Gastrocnemius medialis (tissue), 4 donors: Measurements from ENCODE around the gene PSMF1.

Source experiments
- CTCF ChIP-seq, 5 experiments: fragments of 450-650 bp in 3 of 5; fragments of 200-600 bp in 2 of 5; sonication (generic) in 2 of 5; IDR thresholded peaks in 4 of 5; conservative IDR thresholded peaks in 1 of 5; 1 replicate in 4 of 5; 2 replicates in 1 of 5; pipeline ENCODE4 v1.5.1; 2016 to 2019; ENCODE audit warnings: antibody characterized with exemption in 5 of 5, mild to moderate bottlenecking in 3 of 5, moderate library complexity in 3 of 5
- POLR2A ChIP-seq, 2 donors: fragments of 450-650 bp; IDR thresholded peaks; one replicate each; pipeline ENCODE4 v1.6.1; 2017; ENCODE audit warnings: antibody characterized with exemption in 2 of 2, mild to moderate bottlenecking in 2 of 2, moderate library complexity in 2 of 2

DNA sequence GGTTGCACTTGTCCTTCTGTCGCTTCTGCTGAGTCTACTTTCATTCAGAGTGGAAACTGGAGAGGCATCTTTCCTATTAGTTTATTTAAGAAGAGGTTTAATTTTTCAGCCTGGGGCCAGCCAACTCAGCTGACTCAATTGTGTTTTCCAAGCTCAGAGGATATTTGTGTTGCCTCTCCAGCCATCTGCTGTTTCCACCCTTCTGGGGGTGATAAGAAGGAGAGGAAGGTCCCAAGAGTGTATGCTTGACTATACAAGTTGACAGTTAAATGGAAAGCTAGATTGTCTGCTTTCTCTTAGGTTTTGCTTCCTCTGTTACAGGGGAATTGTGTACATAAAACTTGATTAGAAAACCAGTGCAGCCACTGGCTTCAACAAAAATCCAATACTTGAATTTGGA is 3.0 kb downstream of the PSMF1 start:
- no peak for TF ChIP-seq CTCF (IDR thresholded peaks at IDR 0.05 in 4 of 5, conservative IDR thresholded peaks at IDR 0.05 in 1 of 5)
- TF ChIP-seq POLR2A (IDR thresholded peaks at IDR 0.05) = no peak
